Adrenal gland (tissue), 12 donors: Measurements from ENCODE around the gene NHLH1. TPM values are rescaled to one million over a fixed set of nuclear protein-coding genes. Genes with fewer than 3 reads are reported as not detected.
A peak's percentile ranks its signal among the peaks of the same experiment; 100 is the strongest.
"Not testable (repeated sequence)": the region's sequence is repeated elsewhere in the genome, so short reads cannot be mapped to it uniquely, and the experiment has no call there.

Source experiments
- DNase-seq, 7 donors: peaks; one replicate each; pipeline ENCODE4 v3.0.0-alpha.2; 2019 to 2020
- H3K27ac ChIP-seq, 5 donors: fragments of 200-600 bp; sonication (generic) in 4 of 5; 1 replicate in 3 of 5; 2 replicates in 2 of 5; pipeline versions ENCODE4 v1.5.1 to v1.8.0; 2016 to 2020; ENCODE audit warnings: mild to moderate bottlenecking in 1 of 5
- H3K27me3 ChIP-seq: fragments of 200-600 bp; 2 replicates; pipeline ENCODE4 v1.8.0; 2021
- H3K36me3 ChIP-seq, 2 donors: fragments of 200-600 bp; replicated peaks in 1 of 2; 1 replicate in 1 of 2; 2 replicates in 1 of 2; pipeline versions ENCODE4 v1.5.1 to v1.8.0; 2018 to 2022
- H3K4me1 ChIP-seq, 2 donors: fragments of 200-600 bp; replicated peaks in 1 of 2; 1 replicate in 1 of 2; 2 replicates in 1 of 2; pipeline versions ENCODE4 v1.5.1 to v1.8.0; 2018 to 2021
- H3K4me3 ChIP-seq, 4 donors: fragments of 200-600 bp; sonication (generic) in 3 of 4; one replicate each; pipeline ENCODE4 v1.5.1; 2016 to 2018
- H3K9me3 ChIP-seq, 3 donors: fragments of 200-600 bp; sonication (generic) in 1 of 3; replicated peaks in 1 of 3; 1 replicate in 2 of 3; 2 replicates in 1 of 3; pipeline versions ENCODE4 v1.5.1 to v1.8.0; 2016 to 2021
- CTCF ChIP-seq, 6 experiments: fragments of 450-650 bp in 4 of 6; fragments of 200-600 bp in 2 of 6; sonication (generic) in 1 of 6; IDR thresholded peaks; 1 replicate in 5 of 6; 2 replicates in 1 of 6; pipeline versions ENCODE4 v1.5.1 to v1.8.0; 2016 to 2021; ENCODE audit warnings: antibody characterized with exemption in 6 of 6, mild to moderate bottlenecking in 2 of 6, moderate library complexity in 1 of 6
- POLR2A ChIP-seq, 2 donors: fragments of 450-650 bp; IDR thresholded peaks; one replicate each; pipeline ENCODE4 v1.6.1; 2017; ENCODE audit warnings: antibody characterized with exemption in 2 of 2, mild to moderate bottlenecking in 2 of 2, moderate library complexity in 1 of 2
- WGBS, 4 donors: extraction: QIAGEN DNeasy Blood & Tissue Kit in 2 of 4; methylation state at CpG; one replicate each; pipeline versions ENCODE4 v1.1.5 to v1.1.7; 2013 to 2017; 5-methylcytosine and 5-hydroxymethylcytosine counted together
- intact Hi-C, 2 donors: fragments of 100-400 bp; cut with DNase I; formaldehyde crosslinking; loops; one replicate each; pipeline versions ENCODE4 v1.14.1 to v1.15.0; 2022 to 2023
- polyA plus RNA-seq, 3 donors: library from polyadenylated mRNA; stranded (reverse); fragments of 200-250 nt in 2 of 3; fragments of 350-450 nt in 1 of 3; fragmentation: Illumina TruSeq in 1 of 3; extraction: RNeasy Lipid Tissue Mini Kit (QIAGEN cat#74804) in 1 of 3; gene quantifications; one replicate each; pipeline ENCODE4 v1.2.3, GENCODE V29; 2013 to 2014
- total RNA-seq, 9 donors: library from RNA; depleted of rRNA in 4 of 9; stranded (reverse); fragments of >200 nt in 4 of 9; fragments of 120-200 nt in 1 of 9; fragmentation: NEBNext Ultra II Directional in 1 of 9; extraction: Animal tissue kit (Norgen Biotek cat#: 25700) in 1 of 9; gene quantifications; one replicate each; pipeline versions ENCODE4 v1.1.0 to v1.2.4, GENCODE V29; 2013 to 2023
- donor health status: healthy with polysubstance abuse.
- donor health status: Bipolar disorder and iron deficiency.
- donor health status: DM: yes; HTN: yes; CAD: no.
- donor health status: DM: no; HTN: no; CAD: no.
- donor health status: DM: no; HTN: no; CAD: no.
- donor health status: DM: yes; HTN: yes; CAD: no.

Gene NHLH1
- total and polyA plus RNA-seq, 12 donors = 0.16 to 0.46 (median 0.24) TPM; not detected in 7

GRCh38 chr1:160374306-160375110 lies 7.6 kb downstream of the NHLH1 start:
- peak in 1 of 7 donors; percentile 9 for DNase-seq
- Histone ChIP-seq H3K36me3 (no peaks in the 10 kb centered on the region), H3K4me3 (no peak overlapping the region), H3K9me3 (no peaks in the 10 kb centered on the region), H3K27me3 (peaks cover 13% of the 10 kb centered on the region), H3K4me1 (peaks cover 0 to 8% of the 10 kb centered on the region in 2 donors), H3K27ac (no peak overlapping the region)
- no peak for TF ChIP-seq POLR2A (IDR thresholded peaks at IDR 0.05)
- intact Hi-C loops = loop anchor here (5.0 to 10.0 kb wide), 2 partner anchors 180 to 282 kb away; partner anchors contain the start of gene CASQ1 (in 2 of the 2)
- 52 to 75% (median 57%) methylated on average over 6 of the region's 6 CpGs for WGBS, 4 donors

- H3K4me3 ChIP-seq = no peak overlapping the region
- intact Hi-C loops = loop anchor here (10.0 kb wide), 1 partner anchor 181 kb away; the partner anchor contains the start of gene CASQ1 (in 2 of the 2)
- H3K27ac ChIP-seq = peak overlapping the region in 1 of 5 donors; percentile 45
- no peak for TF ChIP-seq POLR2A (IDR thresholded peaks at IDR 0.05)
- TF ChIP-seq CTCF (IDR thresholded peaks at IDR 0.05) = no peak
- H3K9me3 ChIP-seq = no peaks in the 10 kb centered on the region
- DNase-seq = peak in 1 of 7 donors; percentile 48
- peaks cover 13% of the 10 kb centered on the region for H3K27me3 ChIP-seq
- peaks cover 0 to 8% of the 10 kb centered on the region in 2 donors for H3K4me1 ChIP-seq
- WGBS, 4 donors = 11 to 27% (median 22%) methylated on average over 9 of the region's 9 CpGs
- H3K36me3 ChIP-seq = no peaks in the 10 kb centered on the region
Observed at GRCh38 chr1:160375788-160376524, 9.1 kb downstream of the NHLH1 start.

- Histone ChIP-seq H3K4me1 (peaks cover 0 to 8% of the 10 kb centered on the region in 2 donors), H3K9me3 (no peaks in the 10 kb centered on the region), H3K4me3 (no peak overlapping the region), H3K27ac (no peak overlapping the region), H3K27me3 (peaks cover 10% of the 10 kb centered on the region), H3K36me3 (no peaks in the 10 kb centered on the region)
- 6 to 14% (median 14%) methylated on average over 5 of the region's 5 CpGs for WGBS, 4 donors
- TF ChIP-seq POLR2A (IDR thresholded peaks at IDR 0.05) = no peak
- TF ChIP-seq CTCF (IDR thresholded peaks at IDR 0.05) = peak; percentile 80 to 98 (median 91)
- peak in 6 of 7 donors; percentile 18 to 59 (median 36) for DNase-seq
- intact Hi-C loops = loop anchor here (10.0 kb wide), 1 partner anchor 182 kb away; the partner anchor contains the start of gene CASQ1 (in 2 of the 2)
Observed at GRCh38 chr1:160376525-160377131, 9.8 kb downstream of the NHLH1 start.

- Histone ChIP-seq H3K27me3 (no peaks in the 10 kb centered on the region), H3K27ac (no peak overlapping the region), H3K4me3 (no peak overlapping the region), H3K9me3 (no peaks in the 10 kb centered on the region), H3K36me3 (no peaks in the 10 kb centered on the region), H3K4me1 (peaks cover 0 to 8% of the 10 kb centered on the region in 2 donors)
- WGBS, 4 donors = 61 to 75% (median 72%) methylated on average over 7 of the region's 7 CpGs
- TF ChIP-seq CTCF (IDR thresholded peaks at IDR 0.05) (no peak), POLR2A (IDR thresholded peaks at IDR 0.05) (no peak)
- intact Hi-C loops = loop anchor here (10.0 kb wide), 1 partner anchor 183 kb away; the partner anchor contains the start of gene CASQ1 (in 2 of the 2)
- DNase-seq = peak in 1 of 7 donors; percentile 29
Observed at GRCh38 chr1:160377585-160378206, 10.8 kb downstream of the NHLH1 start.

- WGBS, 4 donors = 94 to 99% (median 98%) methylated on average over 2 of the region's 2 CpGs
- intact Hi-C loops, H3K27ac ChIP-seq, H3K27me3 ChIP-seq, H3K9me3 ChIP-seq, H3K4me3 ChIP-seq, H3K36me3 ChIP-seq, DNase-seq, H3K4me1 ChIP-seq: not testable (repeated sequence)
Observed at GRCh38 chr1:160384812-160385211, 17.9 kb downstream of the NHLH1 start.

GRCh38 chr1:160388406-160388805 lies 21.5 kb downstream of the NHLH1 start:
- WGBS, 4 donors = 38 to 69% (median 66%) methylated on average over 3 to 4 of the region's 4 CpGs
- H3K36me3 ChIP-seq, H3K9me3 ChIP-seq, H3K27me3 ChIP-seq, H3K4me1 ChIP-seq, H3K4me3 ChIP-seq, intact Hi-C loops, H3K27ac ChIP-seq, DNase-seq: not testable (repeated sequence)
